ENCODE measurements around the gene ZGPAT. TPM values are rescaled to one million over a fixed set of nuclear protein-coding genes. Genes with fewer than 3 reads are reported as not detected.
"Not testable (repeated sequence)": the region's sequence is repeated elsewhere in the genome, so short reads cannot be mapped to it uniquely, and the experiment has no call there.

ZGPAT gene
- total RNA-seq, 1 donor from 2014 or later = 36.7 TPM

DNA sequence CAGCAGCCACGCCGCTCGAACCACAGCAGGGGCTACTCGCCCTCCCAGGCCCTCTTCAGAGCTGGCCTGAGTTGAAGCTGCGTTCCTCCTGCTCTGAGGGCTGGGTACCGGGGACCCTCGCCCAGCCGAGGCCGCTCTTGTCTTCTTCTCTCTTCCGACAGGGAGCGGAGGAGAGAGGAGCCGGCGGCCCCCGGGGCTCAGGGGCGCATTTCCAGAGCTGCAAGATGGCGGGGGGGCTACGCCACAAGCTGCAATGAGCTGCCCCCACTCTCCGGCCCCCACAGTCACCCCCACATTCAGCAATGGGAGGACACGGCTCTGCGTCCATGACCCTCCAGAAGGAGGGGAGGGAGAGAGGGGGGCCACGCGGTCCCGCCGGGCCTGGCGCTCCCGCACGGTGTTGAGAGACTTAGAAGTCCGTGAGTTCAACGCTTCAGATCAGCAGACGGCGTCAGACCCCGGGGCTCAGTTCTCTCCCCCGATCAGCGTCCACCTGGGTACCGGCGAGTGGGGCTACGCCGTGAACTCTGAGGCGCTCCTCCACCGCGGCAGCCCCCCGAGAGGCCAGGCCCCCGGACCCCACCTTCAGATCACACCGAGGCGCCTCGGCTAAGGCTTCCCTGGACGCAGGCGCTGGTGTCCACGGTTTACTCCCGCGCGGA, 63.3 kb downstream of the ZGPAT start:
- intact Hi-C loops (cut with micrococcal nuclease) = no loop called here
- Mint-ChIP-seq H3K4me3 (no peak overlapping the region), H3K4me1 (ENCODE audit: low read depth) (no peaks in the 10 kb centered on the region), H3K27ac (no peak overlapping the region), H3K36me3 (ENCODE audit: low read depth) (no peaks in the 10 kb centered on the region), H3K27me3 (ENCODE audit: insufficient read depth) (peaks cover 4% of the 10 kb centered on the region), H3K9me3 (no peaks in the 10 kb centered on the region)
- no peak for DNase-seq (ENCODE audit: low spot score)

DNA sequence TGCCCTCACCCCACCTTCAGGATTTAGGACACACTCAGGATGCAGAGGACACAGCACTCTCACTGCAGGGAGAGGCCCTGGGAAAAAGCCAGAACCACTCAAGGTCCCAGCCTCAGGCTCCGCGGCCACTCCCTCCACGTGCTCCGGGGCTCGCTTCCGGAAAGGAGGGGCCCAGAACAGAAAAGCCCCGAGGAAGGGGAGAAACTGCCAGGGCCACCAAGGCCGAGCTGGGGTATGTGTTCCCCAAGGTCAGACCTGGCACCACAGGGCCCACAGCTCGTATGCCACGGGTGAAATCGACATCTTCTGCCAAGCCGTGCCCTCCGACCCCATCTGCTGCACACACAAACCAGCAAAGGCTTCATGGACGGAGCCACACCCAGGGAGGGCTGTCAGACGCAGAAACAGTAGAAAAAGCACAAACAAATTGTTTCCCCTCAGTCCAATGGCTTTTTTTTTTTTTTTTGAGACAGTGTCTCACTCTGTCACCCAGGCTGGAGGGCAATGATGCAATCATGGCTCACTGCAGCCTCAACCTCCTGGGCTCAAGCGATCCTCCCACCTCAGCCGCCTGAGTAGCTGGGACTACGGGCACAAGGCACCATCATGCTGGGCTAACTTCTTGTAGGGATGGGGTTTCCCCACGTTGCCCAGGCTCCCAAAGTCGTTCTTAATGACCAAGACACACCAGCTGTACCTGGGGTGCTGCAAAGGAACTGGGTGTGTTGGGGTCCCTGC, 65.1 kb downstream of the ZGPAT start:
- intact Hi-C loops (cut with micrococcal nuclease) = no loop called here
- Mint-ChIP-seq H3K9me3 (no peaks in the 10 kb centered on the region), H3K4me1 (ENCODE audit: low read depth) (no peaks in the 10 kb centered on the region), H3K27ac (no peak overlapping the region), H3K4me3 (no peak overlapping the region), H3K27me3 (ENCODE audit: insufficient read depth) (peaks cover 4% of the 10 kb centered on the region), H3K36me3 (ENCODE audit: low read depth) (no peaks in the 10 kb centered on the region)
- no peak for DNase-seq (ENCODE audit: low spot score)

DNA sequence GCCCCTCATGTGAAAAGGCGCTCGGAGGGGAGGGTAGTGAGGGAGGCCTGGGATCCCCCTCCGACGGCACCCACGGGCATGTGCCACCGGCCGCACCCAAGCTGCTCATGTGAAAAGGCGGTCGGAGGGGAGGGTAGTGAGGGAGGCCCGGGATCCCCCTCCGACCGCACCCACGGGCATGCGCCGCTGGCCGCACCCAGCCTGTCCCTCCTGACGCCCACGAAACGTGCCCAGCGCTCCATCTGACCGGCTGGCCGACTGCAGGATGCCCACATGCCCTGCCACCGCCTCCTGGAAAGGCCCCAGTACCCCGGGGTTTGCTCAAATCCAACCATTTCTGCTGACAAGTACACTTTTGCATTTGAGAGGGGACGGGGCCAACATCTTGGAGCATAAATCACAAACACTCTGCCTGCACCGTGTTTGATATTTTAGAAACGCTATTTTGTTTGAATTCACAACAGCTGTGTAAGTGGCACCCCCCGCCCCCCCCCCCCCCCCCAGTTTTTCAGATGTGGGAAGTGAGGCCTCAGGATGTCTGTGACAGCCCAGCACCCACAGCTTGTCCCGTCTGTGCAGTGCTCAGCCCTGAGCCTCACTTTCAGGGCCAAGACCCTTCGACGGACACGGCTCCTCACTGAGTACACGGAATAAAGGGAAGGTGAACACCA, 65.9 kb downstream of the ZGPAT start:
- DNase-seq (ENCODE audit: low spot score) = no peak
- Mint-ChIP-seq H3K27ac (no peak overlapping the region), H3K36me3 (ENCODE audit: low read depth) (no peaks in the 10 kb centered on the region), H3K27me3 (ENCODE audit: insufficient read depth) (peaks cover 4% of the 10 kb centered on the region), H3K4me3 (no peak overlapping the region), H3K4me1 (ENCODE audit: low read depth) (no peaks in the 10 kb centered on the region), H3K9me3 (no peaks in the 10 kb centered on the region)
- intact Hi-C loops (cut with micrococcal nuclease) = no loop called here

DNA sequence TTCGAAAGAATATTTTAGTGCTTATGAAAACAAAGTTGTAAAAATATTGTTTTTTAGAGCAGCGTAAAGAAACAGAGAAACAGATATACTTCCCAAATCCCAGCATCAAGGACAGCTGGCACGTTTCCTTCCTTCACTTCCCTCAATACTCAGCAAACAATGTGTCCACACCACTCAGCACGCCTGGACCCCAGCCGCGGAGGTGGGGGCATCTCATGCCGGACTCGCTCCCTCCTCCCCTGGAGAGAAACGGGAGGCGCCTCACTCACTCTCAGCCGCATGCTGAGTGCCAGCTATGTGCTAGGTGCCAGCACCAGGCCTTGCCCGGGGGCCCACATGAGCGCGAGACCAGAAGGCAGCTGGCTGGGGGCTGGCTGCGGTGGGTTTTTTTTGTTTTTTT, 66.5 kb downstream of the ZGPAT start:
- H3K9me3 Mint-ChIP-seq = no peaks in the 10 kb centered on the region
- H3K4me1 Mint-ChIP-seq (ENCODE audit: low read depth) = no peaks in the 10 kb centered on the region
- H3K27ac Mint-ChIP-seq = no peak overlapping the region
- H3K4me3 Mint-ChIP-seq = no peak overlapping the region
- intact Hi-C loops (cut with micrococcal nuclease) = no loop called here
- DNase-seq (ENCODE audit: low spot score) = no peak
- peaks cover 4% of the 10 kb centered on the region for H3K27me3 Mint-ChIP-seq (ENCODE audit: insufficient read depth)
- H3K36me3 Mint-ChIP-seq (ENCODE audit: low read depth) = no peaks in the 10 kb centered on the region

DNA sequence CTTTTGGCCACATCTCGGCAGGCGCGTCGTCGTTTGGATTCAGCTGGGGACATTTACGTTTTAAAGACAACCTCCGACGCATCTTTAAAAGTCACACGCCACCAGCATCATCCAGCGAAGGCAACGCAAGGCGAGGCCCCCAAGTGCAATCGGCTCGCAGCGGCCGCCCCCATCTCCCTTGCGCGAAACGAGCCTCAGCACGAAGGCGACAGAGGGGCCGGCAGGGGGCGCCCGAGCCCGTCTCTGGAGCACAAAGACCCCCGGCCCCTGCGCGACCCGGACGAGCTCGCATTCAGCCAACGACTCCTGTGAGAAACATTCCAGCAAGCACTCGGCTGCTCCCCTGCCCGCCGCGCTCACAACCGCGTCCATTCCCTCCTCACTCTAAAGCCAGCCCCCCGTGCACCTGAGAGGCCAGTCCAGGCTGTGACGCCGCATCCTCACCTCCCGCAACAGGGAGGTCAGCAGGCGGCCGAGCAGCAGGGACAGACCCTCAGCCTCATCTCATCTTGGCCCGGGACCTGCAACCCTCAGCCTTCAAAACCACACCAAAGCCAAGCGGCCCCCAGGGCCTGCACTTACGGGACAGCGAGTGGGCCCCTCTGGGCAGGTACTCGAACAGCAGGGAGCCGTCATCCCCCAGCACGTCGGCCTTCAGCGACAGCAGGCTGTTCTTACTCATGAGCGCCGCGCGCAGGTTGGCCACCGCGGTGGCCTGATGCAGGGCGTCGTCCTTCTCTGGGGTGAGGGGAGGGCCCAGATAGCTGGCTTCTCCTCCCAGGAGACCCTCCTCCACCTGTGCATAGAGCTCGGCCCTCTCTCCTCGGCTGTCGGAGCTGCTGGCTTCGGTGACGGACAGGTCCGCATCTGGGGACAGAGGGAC, 67.5 kb downstream of the ZGPAT start:
- H3K4me3 Mint-ChIP-seq = no peak overlapping the region
- no peak for DNase-seq (ENCODE audit: low spot score)
- no peaks in the 10 kb centered on the region for H3K9me3 Mint-ChIP-seq
- no peak overlapping the region for H3K27ac Mint-ChIP-seq
- H3K4me1 Mint-ChIP-seq (ENCODE audit: low read depth) = no peaks in the 10 kb centered on the region
- H3K36me3 Mint-ChIP-seq (ENCODE audit: low read depth) = no peaks in the 10 kb centered on the region
- peaks cover 3% of the 10 kb centered on the region for H3K27me3 Mint-ChIP-seq (ENCODE audit: insufficient read depth)
- intact Hi-C loops (cut with micrococcal nuclease) = no loop called here

DNA sequence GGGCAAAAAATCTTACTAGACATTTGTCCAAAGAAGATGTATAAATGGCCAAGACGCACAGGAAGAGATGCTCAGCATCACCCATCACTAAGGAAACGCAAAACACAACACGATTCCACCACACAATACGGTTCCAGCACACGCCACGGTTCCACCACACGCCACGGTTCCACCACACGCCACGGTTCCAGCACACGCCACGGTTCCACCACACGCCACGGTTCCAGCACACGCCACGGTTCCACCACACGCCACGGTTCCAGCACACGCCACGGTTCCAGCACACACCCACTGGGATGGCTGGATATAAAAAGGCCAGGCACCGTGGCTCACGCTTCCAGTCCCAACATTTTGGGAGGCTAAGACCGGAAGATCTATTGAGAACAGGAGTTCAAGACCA, 69.0 kb downstream of the ZGPAT start:
- H3K27ac Mint-ChIP-seq; H3K9me3 Mint-ChIP-seq; H3K27me3 Mint-ChIP-seq (ENCODE audit: insufficient read depth); H3K4me3 Mint-ChIP-seq; H3K4me1 Mint-ChIP-seq (ENCODE audit: low read depth); intact Hi-C loops (cut with micrococcal nuclease); DNase-seq (ENCODE audit: low spot score); H3K36me3 Mint-ChIP-seq (ENCODE audit: low read depth): not testable (repeated sequence)

DNA sequence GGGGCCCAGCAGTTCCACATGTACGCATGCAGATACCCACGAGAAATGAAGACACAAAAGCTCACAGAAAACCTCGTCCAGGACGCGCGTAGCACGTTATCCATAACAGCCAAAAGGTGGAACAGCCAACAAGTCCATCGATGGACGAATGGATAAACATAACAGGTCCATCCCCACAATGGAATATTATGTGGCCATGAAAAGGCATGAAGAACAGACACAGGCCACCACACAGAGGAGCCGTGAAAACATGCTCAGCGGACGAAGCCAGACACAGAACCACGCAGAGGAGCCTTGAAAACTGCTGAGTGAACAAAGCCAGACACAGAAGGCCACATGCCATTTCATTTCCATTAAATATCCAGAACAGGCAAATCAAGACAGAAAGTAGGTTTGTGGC, 69.8 kb downstream of the ZGPAT start:
- no peak overlapping the region for H3K4me3 Mint-ChIP-seq
- intact Hi-C loops (cut with micrococcal nuclease) = no loop called here
- peaks cover 3% of the 10 kb centered on the region for H3K27me3 Mint-ChIP-seq (ENCODE audit: insufficient read depth)
- no peak overlapping the region for H3K27ac Mint-ChIP-seq
- no peaks in the 10 kb centered on the region for H3K36me3 Mint-ChIP-seq (ENCODE audit: low read depth)
- H3K4me1 Mint-ChIP-seq (ENCODE audit: low read depth) = peaks cover 6% of the 10 kb centered on the region
- H3K9me3 Mint-ChIP-seq = no peaks in the 10 kb centered on the region
- no peak for DNase-seq (ENCODE audit: low spot score)

DNA sequence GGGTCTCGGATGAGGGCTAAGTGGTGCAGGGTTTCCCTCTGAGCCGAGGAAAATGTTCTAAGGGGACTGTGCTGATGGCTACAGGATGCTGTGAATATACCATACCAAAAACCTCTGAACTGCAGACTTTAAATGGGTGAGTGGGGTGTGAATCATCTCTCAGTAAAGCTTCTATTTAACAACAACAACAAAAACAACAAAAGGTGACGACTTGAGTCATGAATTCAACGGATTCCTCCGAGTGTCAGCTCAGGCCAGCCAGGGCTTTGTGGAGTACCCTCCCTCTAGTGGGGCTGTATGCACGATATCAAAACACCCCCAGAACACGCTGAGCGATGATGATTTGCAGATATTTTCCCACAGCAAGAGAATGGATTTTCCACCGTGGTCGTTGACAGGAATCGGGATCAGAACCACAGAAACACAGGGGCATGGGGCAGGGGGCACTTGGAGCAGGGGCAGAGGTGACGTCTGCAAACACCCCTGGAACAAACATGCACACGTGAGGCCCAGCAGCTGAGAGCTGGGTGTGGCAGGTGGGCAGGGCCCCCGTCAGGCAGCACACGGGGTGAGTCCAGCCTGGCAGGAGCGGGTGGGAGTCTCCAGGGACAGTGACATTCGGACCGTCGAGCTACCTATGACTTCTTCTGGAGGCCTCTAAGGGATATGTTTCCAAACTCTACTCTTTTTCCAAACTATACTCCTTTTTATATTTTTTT, 70.4 kb downstream of the ZGPAT start:
- intact Hi-C loops (cut with micrococcal nuclease) = no loop called here
- Mint-ChIP-seq H3K27me3 (ENCODE audit: insufficient read depth) (peaks cover 3% of the 10 kb centered on the region), H3K36me3 (ENCODE audit: low read depth) (no peaks in the 10 kb centered on the region), H3K4me3 (no peak overlapping the region), H3K9me3 (no peaks in the 10 kb centered on the region), H3K4me1 (ENCODE audit: low read depth) (peaks cover 7% of the 10 kb centered on the region), H3K27ac (no peak overlapping the region)
- no peak for DNase-seq (ENCODE audit: low spot score)

DNA sequence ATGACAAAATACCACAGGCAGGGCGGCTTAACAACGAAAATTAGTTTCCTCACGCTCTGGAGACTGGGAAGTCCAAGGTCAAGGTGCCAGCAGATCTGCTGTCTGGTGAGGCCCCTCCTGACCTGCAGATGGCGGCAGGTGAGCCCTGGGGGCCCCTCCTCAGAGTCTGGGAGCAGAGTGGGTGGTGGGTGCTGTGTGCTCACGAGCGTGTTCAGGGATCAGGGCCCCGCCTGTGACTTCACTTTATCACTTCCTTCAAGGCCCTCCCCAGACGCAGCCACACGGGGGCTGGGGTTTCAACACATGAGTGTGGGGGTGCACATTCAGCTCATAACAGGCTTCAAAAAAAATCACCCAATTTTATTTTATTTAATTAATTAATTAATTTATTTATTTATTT, 71.0 kb downstream of the ZGPAT start:
- Mint-ChIP-seq H3K9me3 (no peaks in the 10 kb centered on the region), H3K27ac (no peak overlapping the region), H3K27me3 (ENCODE audit: insufficient read depth) (peaks cover 3% of the 10 kb centered on the region), H3K4me1 (ENCODE audit: low read depth) (peaks cover 7% of the 10 kb centered on the region), H3K4me3 (no peak overlapping the region), H3K36me3 (ENCODE audit: low read depth) (no peaks in the 10 kb centered on the region)
- intact Hi-C loops (cut with micrococcal nuclease) = no loop called here
- DNase-seq (ENCODE audit: low spot score) = no peak

DNA sequence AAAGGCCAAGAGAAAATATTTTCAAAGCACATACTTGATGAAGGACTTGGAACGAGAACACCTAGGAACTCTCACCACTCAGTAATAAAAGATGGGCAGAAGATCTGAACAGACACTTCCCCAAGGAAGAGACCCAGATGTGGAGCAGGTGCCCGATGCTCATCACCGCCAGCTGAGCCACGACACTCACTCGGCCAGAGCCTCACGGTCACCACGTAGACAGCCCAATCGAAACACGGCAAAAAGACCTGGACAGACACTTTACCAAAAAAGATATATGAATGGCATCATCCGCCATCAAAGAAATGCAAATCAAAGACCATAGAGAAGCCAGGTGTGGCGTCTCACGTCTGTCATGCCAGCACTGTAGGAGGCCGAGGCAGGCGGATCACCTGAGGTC, 73.3 kb downstream of the ZGPAT start:
- Mint-ChIP-seq H3K27ac (no peak overlapping the region), H3K9me3 (no peaks in the 10 kb centered on the region), H3K27me3 (ENCODE audit: insufficient read depth) (peaks cover 3% of the 10 kb centered on the region), H3K4me1 (ENCODE audit: low read depth) (peaks cover 7% of the 10 kb centered on the region), H3K4me3 (no peak overlapping the region), H3K36me3 (ENCODE audit: low read depth) (no peaks in the 10 kb centered on the region)
- intact Hi-C loops (cut with micrococcal nuclease) = no loop called here
- DNase-seq (ENCODE audit: low spot score) = no peak

DNA sequence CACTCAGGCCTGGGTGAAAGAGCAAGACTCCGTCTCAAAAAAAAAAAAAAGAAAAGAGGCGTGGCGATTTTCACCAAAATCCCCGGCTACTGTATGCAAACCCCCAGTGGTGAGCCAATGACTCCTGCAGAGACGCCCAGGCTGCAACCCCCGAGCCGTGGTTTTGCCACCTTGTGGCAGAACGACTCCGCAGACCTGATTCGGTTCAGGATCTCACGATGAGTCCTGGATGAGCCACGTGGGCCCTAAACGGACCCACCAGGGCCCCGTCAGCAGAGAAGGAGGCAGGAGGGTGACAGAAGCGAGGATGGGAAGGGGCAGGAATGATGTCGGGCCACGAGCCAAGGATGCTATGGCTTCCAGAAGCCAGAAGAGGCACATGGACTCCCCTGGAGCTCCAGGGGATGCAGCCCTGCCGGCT, 74.2 kb downstream of the ZGPAT start:
- Mint-ChIP-seq H3K4me1 (ENCODE audit: low read depth) (peaks cover 7% of the 10 kb centered on the region), H3K27ac (no peak overlapping the region), H3K4me3 (no peak overlapping the region), H3K27me3 (ENCODE audit: insufficient read depth) (peaks cover 3% of the 10 kb centered on the region), H3K9me3 (no peaks in the 10 kb centered on the region), H3K36me3 (ENCODE audit: low read depth) (no peaks in the 10 kb centered on the region)
- no peak for DNase-seq (ENCODE audit: low spot score)
- intact Hi-C loops (cut with micrococcal nuclease) = no loop called here

DNA sequence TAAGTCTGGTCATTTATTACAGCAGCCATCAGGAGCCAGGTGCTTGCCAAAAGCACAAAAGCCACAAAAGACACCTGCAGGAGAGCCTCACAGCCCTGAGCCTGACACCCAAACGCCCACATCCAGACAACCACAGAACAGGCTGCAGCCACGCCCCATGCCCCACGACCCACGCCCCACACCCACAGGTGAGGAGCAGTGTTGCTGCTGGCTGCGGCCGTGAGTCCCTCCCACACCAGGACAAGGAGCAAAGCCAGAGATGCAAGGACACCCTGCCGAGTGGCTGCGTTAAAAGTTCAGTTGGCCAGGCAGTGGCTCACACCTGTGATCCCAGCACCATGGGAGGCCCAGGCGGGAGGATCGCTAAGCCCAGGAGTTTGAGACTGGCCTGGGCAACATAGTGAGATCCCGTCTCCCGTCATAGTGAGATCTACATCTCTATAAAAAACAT, 74.7 kb downstream of the ZGPAT start:
- peaks cover 4% of the 10 kb centered on the region for H3K27me3 Mint-ChIP-seq (ENCODE audit: insufficient read depth)
- no peak overlapping the region for H3K27ac Mint-ChIP-seq
- H3K4me1 Mint-ChIP-seq (ENCODE audit: low read depth) = peaks cover 7% of the 10 kb centered on the region
- no peaks in the 10 kb centered on the region for H3K36me3 Mint-ChIP-seq (ENCODE audit: low read depth)
- intact Hi-C loops (cut with micrococcal nuclease) = no loop called here
- no peaks in the 10 kb centered on the region for H3K9me3 Mint-ChIP-seq
- H3K4me3 Mint-ChIP-seq = peak overlapping the region; percentile 22
- no peak for DNase-seq (ENCODE audit: low spot score)

Data from activated T-helper 1 cell treated with anti-CD3 and anti-CD28 coated beads, Interleukin-12 subunit alpha, Interleukin-12 subunit beta, Interleukin-2, Interleukin-4 antibody, amounts not matched to agents 30 ng/mL and 10 ng/mL and 1 ng/mL, durations not matched to agents 14 hours and 24 hours and 36 hours (primary cell).